ENCODE measurements around the gene GATA5.

The GATA5 gene

DNA sequence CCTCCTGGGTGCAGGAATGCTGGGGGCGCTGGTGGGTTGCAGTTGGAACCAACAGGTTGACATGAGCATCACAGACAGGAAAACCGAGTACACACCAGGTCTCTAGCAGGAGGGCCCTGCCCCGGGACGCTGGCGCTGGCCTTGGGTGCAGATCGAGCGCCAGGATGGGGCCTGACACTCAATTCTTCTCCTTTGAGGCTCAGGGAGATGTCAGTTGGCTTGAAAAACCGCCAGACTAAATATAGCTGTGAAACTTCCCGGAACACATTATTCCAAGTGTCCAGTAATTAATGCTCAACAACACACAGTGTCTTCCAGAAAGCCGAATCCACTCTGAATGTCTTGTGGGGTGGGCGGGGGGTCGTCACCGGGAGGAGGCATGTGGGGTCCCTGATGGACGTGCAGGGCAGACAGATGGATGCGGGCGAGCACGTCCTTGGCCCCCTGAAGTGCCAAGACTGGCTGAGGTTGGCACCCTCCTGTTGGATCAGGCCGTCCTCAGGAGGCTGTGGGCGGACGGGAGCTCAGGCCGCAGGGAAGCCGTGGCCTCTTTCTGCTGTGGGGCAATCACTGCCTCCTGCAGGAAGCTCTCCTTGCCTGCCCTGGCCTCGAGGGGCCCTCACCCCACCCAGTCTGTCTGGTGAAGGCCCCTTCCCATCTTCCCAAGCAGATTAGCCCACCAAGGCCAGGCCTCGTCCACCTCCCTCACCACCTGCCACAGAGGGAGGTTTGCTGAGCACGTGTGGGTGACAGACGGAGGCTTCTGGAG, 19.4 kb upstream of the GATA5 start:
- no peak overlapping the region for H2AFZ ChIP-seq (ENCODE audit: low read depth, low read length, severe bottlenecking)
- no peaks in the 10 kb centered on the region for H3K79me2 ChIP-seq (ENCODE audit: insufficient read depth, low read length)
- no peaks in the 10 kb centered on the region for H3K36me3 ChIP-seq (ENCODE audit: low read length)
- no peaks in the 10 kb centered on the region for H3K9me2 ChIP-seq (replicated peaks; ENCODE audit: insufficient read depth, low read length)
- H3K27me3 ChIP-seq (ENCODE audit: low read length): no peaks in the 10 kb centered on the region
- H3K9ac ChIP-seq (ENCODE audit: low read length): no peak overlapping the region
- H3F3A ChIP-seq (ENCODE audit: insufficient read depth): no peaks in the 10 kb centered on the region
- H3K4me3 ChIP-seq (ENCODE audit: insufficient read depth, low read length, poor library complexity, severe bottlenecking): no peak overlapping the region
- TF ChIP-seq, protein P1, sequence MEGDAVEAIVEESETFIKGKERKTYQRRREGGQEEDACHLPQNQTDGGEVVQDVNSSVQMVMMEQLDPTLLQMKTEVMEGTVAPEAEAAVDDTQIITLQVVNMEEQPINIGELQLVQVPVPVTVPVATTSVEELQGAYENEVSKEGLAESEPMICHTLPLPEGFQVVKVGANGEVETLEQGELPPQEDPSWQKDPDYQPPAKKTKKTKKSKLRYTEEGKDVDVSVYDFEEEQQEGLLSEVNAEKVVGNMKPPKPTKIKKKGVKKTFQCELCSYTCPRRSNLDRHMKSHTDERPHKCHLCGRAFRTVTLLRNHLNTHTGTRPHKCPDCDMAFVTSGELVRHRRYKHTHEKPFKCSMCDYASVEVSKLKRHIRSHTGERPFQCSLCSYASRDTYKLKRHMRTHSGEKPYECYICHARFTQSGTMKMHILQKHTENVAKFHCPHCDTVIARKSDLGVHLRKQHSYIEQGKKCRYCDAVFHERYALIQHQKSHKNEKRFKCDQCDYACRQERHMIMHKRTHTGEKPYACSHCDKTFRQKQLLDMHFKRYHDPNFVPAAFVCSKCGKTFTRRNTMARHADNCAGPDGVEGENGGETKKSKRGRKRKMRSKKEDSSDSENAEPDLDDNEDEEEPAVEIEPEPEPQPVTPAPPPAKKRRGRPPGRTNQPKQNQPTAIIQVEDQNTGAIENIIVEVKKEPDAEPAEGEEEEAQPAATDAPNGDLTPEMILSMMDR (IDR thresholded peaks at IDR 0.05; ENCODE audit: insufficient read depth, low read length, poor library complexity, severe bottlenecking): no peak
- TF ChIP-seq EZH2phosphoT487 (conservative IDR thresholded peaks at IDR 0.05; ENCODE audit: low read length): no peak
- no peak overlapping the region for H3K4me2 ChIP-seq (ENCODE audit: low read depth, low read length, poor library complexity, severe bottlenecking)
- H3K9me3 ChIP-seq (ENCODE audit: insufficient read depth, low read length): no peaks in the 10 kb centered on the region
- H4K20me1 ChIP-seq (ENCODE audit: low read depth, low read length): no peaks in the 10 kb centered on the region
- no peak overlapping the region for H3K27ac ChIP-seq (ENCODE audit: low read depth, low read length)

DNA sequence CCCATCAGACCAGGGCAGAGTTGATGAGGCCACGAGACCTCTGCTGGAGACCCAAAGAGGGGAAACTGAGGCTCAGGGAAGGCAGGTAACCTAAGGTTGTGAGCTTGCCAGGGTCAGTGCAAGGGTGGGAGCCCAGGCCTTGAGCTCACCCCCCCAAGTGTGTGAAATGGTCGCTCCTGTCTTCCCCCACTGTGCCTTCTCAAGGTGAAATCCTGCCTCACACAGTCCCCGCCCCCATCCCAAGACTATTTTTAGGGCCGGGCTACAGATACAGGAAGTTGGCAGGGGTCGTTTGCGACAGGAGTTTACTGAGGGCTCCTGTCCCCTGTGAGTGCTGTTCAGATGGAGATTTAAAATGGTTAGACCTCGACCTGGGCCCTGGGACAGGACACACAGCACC, 18.7 kb upstream of the GATA5 start:
- no peak overlapping the region for H3K4me3 ChIP-seq (ENCODE audit: insufficient read depth, low read length, poor library complexity, severe bottlenecking)
- H4K20me1 ChIP-seq (ENCODE audit: low read depth, low read length): no peaks in the 10 kb centered on the region
- no peak overlapping the region for H3K27ac ChIP-seq (ENCODE audit: low read depth, low read length)

DNA sequence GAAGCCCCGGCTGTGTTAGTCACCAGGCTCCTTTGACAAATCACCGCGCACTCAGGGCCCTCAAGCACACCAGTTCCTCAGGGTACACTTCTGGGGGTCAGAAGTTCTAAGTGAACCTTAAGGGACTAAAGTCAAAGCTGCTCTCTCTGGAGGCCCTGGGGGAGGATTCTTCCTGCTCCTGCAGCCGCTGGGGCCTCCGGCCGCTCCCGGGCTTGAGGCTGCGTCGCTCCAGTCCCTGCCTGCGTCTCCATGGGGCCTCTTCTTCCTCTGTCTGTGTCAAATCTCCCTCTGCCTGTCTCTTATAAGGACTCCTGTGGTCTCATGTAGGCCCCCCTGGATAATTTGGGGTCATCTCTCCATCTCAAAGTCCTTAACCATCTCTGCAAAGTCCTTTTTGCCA, 18.1 kb upstream of the GATA5 start:
- TF ChIP-seq EZH2phosphoT487 (conservative IDR thresholded peaks at IDR 0.05; ENCODE audit: low read length): no peak
- TF ChIP-seq, protein P1 (IDR thresholded peaks at IDR 0.05; ENCODE audit: insufficient read depth, low read length, poor library complexity, severe bottlenecking): no peak
- H3K4me2 ChIP-seq (ENCODE audit: low read depth, low read length, poor library complexity, severe bottlenecking): no peak overlapping the region

More for the DNA sequence above, 18.7 kb upstream of the GATA5 start:
- Histone ChIP-seq H3K9me2 (replicated peaks; ENCODE audit: insufficient read depth, low read length) (no peaks in the 10 kb centered on the region), H3K27me3 (ENCODE audit: low read length) (no peaks in the 10 kb centered on the region), H3K36me3 (ENCODE audit: low read length) (no peaks in the 10 kb centered on the region), H3F3A (ENCODE audit: insufficient read depth) (no peaks in the 10 kb centered on the region), H3K4me2 (ENCODE audit: low read depth, low read length, poor library complexity, severe bottlenecking) (no peak overlapping the region), H3K79me2 (ENCODE audit: insufficient read depth, low read length) (no peaks in the 10 kb centered on the region), H3K9ac (ENCODE audit: low read length) (no peak overlapping the region), H3K9me3 (ENCODE audit: insufficient read depth, low read length) (no peaks in the 10 kb centered on the region), H2AFZ (ENCODE audit: low read depth, low read length, severe bottlenecking) (no peak overlapping the region)
- TF ChIP-seq, protein P1 (IDR thresholded peaks at IDR 0.05; ENCODE audit: insufficient read depth, low read length, poor library complexity, severe bottlenecking): no peak
- TF ChIP-seq EZH2phosphoT487 (conservative IDR thresholded peaks at IDR 0.05; ENCODE audit: low read length): no peak

More for the DNA sequence above, 18.1 kb upstream of the GATA5 start:
- Histone ChIP-seq H3K27me3 (ENCODE audit: low read length) (no peaks in the 10 kb centered on the region), H2AFZ (ENCODE audit: low read depth, low read length, severe bottlenecking) (no peak overlapping the region), H3K9ac (ENCODE audit: low read length) (no peak overlapping the region), H3K9me3 (ENCODE audit: insufficient read depth, low read length) (no peaks in the 10 kb centered on the region), H3F3A (ENCODE audit: insufficient read depth) (no peaks in the 10 kb centered on the region), H3K27ac (ENCODE audit: low read depth, low read length) (no peak overlapping the region), H3K36me3 (ENCODE audit: low read length) (no peaks in the 10 kb centered on the region), H4K20me1 (ENCODE audit: low read depth, low read length) (no peaks in the 10 kb centered on the region), H3K9me2 (replicated peaks; ENCODE audit: insufficient read depth, low read length) (no peaks in the 10 kb centered on the region), H3K4me3 (ENCODE audit: insufficient read depth, low read length, poor library complexity, severe bottlenecking) (no peak overlapping the region), H3K79me2 (ENCODE audit: insufficient read depth, low read length) (no peaks in the 10 kb centered on the region)

Measured in SU-DHL-6 (cell line).